Measurements from ENCODE around the gene ZNF555. TPM values are rescaled to one million over a fixed set of nuclear protein-coding genes. Genes with fewer than 3 reads are reported as not detected.

Gene ZNF555
- total and polyA plus RNA-seq, 2 of the 13 experiments (the other 11 are each of a cell fraction or from before 2014, with no cell fraction given), result 5.0 to 8.0 TPM

- TF ChIP-seq, protein P1, sequence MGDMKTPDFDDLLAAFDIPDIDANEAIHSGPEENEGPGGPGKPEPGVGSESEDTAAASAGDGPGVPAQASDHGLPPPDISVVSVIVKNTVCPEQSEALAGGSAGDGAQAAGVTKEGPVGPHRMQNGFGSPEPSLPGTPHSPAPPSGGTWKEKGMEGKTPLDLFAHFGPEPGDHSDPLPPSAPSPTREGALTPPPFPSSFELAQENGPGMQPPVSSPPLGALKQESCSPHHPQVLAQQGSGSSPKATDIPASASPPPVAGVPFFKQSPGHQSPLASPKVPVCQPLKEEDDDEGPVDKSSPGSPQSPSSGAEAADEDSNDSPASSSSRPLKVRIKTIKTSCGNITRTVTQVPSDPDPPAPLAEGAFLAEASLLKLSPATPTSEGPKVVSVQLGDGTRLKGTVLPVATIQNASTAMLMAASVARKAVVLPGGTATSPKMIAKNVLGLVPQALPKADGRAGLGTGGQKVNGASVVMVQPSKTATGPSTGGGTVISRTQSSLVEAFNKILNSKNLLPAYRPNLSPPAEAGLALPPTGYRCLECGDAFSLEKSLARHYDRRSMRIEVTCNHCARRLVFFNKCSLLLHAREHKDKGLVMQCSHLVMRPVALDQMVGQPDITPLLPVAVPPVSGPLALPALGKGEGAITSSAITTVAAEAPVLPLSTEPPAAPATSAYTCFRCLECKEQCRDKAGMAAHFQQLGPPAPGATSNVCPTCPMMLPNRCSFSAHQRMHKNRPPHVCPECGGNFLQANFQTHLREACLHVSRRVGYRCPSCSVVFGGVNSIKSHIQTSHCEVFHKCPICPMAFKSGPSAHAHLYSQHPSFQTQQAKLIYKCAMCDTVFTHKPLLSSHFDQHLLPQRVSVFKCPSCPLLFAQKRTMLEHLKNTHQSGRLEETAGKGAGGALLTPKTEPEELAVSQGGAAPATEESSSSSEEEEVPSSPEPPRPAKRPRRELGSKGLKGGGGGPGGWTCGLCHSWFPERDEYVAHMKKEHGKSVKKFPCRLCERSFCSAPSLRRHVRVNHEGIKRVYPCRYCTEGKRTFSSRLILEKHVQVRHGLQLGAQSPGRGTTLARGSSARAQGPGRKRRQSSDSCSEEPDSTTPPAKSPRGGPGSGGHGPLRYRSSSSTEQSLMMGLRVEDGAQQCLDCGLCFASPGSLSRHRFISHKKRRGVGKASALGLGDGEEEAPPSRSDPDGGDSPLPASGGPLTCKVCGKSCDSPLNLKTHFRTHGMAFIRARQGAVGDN (CRISPR knock-in tag; IDR thresholded peaks at IDR 0.05), result peak; percentile 42; the same call in 1 of the 2 replicates
- TF ChIP-seq POLR2AphosphoS2 (IDR thresholded peaks at IDR 0.05; ENCODE audit: low read depth, low read length) (no peak), ZNF790 (CRISPR knock-in tag; IDR thresholded peaks at IDR 0.05; ENCODE audit: borderline replicate concordance) (no peak), PREB (CRISPR knock-in tag; IDR thresholded peaks at IDR 0.05) (no peak), DNMT1 (CRISPR knock-in tag; IDR thresholded peaks at IDR 0.05) (no peak), JUND (CRISPR knock-in tag; IDR thresholded peaks at IDR 0.05) (no peak), REST (IDR thresholded peaks at IDR 0.05; ENCODE audit: borderline replicate concordance in 1 of 2, low read depth in 1 of 2, low read length in 2 of 2) (no peak), YEATS4 (CRISPR knock-in tag; IDR thresholded peaks at IDR 0.05; ENCODE audit: borderline replicate concordance) (0 out of 2 replicates have a peak, but pooled peaks have one; percentile 4), IKZF5 (CRISPR knock-in tag; IDR thresholded peaks at IDR 0.05) (no peak), ZBTB7A (CRISPR knock-in tag; IDR thresholded peaks at IDR 0.05) (peak; percentile 47; the same call in 1 of the 2 replicates), ZNF121 (CRISPR knock-in tag; IDR thresholded peaks at IDR 0.05) (no peak), MAFG (CRISPR knock-in tag; IDR thresholded peaks at IDR 0.05) (no peak), IRX3 (CRISPR knock-in tag; IDR thresholded peaks at IDR 0.05; ENCODE audit: borderline replicate concordance, low read depth) (no peak), ZFY (CRISPR knock-in tag; IDR thresholded peaks at IDR 0.05) (peak; percentile 24), TOPORS (CRISPR knock-in tag; IDR thresholded peaks at IDR 0.05) (no peak), ZMAT3 (CRISPR knock-in tag; conservative IDR thresholded peaks at IDR 0.05) (no peak), CBX1 (IDR thresholded peaks at IDR 0.05; ENCODE audit: low read depth) (no peak)
- TF ChIP-seq, protein P2, sequence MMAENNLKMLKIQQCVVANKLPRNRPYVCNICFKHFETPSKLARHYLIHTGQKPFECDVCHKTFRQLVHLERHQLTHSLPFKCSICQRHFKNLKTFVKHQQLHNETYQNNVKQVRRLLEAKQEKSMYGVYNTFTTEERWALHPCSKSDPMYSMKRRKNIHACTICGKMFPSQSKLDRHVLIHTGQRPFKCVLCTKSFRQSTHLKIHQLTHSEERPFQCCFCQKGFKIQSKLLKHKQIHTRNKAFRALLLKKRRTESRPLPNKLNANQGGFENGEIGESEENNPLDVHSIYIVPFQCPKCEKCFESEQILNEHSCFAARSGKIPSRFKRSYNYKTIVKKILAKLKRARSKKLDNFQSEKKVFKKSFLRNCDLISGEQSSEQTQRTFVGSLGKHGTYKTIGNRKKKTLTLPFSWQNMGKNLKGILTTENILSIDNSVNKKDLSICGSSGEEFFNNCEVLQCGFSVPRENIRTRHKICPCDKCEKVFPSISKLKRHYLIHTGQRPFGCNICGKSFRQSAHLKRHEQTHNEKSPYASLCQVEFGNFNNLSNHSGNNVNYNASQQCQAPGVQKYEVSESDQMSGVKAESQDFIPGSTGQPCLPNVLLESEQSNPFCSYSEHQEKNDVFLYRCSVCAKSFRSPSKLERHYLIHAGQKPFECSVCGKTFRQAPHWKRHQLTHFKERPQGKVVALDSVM (CRISPR knock-in tag; IDR thresholded peaks at IDR 0.05), result peak; percentile 14; the same call in 1 of the 2 replicates
Measured at GRCh38 chr19:2820112-2820702, 21.1 kb upstream of the ZNF555 start (continued).
